GM18858 (cell line): Measurements from ENCODE around the gene EPN1.

Source experiments
- ATAC-seq: cut with Tn5 transposase; IDR thresholded peaks from one replicate; pipeline ENCODE4 v1.9.1; 2021; ENCODE audit not compliant: unreplicated experiment

Gene EPN1

GRCh38 chr19:55691561-55692481 lies 16.8 kb downstream of the EPN1 start:
- ATAC-seq: no peak

GRCh38 chr19:55692681-55693081 lies 17.7 kb downstream of the EPN1 start:
- ATAC-seq: no peak

- no peak for ATAC-seq
These were observed 18.4 kb downstream of the EPN1 start for GRCh38 chr19:55693336-55693974.

- no peak for ATAC-seq
These were observed 19.2 kb downstream of the EPN1 start for GRCh38 chr19:55694241-55694655.

GRCh38 chr19:55694656-55695491 lies 19.8 kb downstream of the EPN1 start:
- no peak for ATAC-seq

- ATAC-seq: no peak
These were observed 20.7 kb downstream of the EPN1 start for GRCh38 chr19:55695511-55696290.

- ATAC-seq: no peak
These were observed 21.5 kb downstream of the EPN1 start for GRCh38 chr19:55696301-55697068.

- ATAC-seq: no peak
These were observed 22.0 kb downstream of the EPN1 start for GRCh38 chr19:55697069-55697440.

- no peak for ATAC-seq
These were observed 22.7 kb downstream of the EPN1 start for GRCh38 chr19:55697698-55698097.

GRCh38 chr19:55698256-55698655 lies 23.2 kb downstream of the EPN1 start:
- ATAC-seq: no peak

GRCh38 chr19:55699221-55699620 lies 24.2 kb downstream of the EPN1 start:
- ATAC-seq: no peak

- no peak for ATAC-seq
These were observed 25.8 kb downstream of the EPN1 start for GRCh38 chr19:55700813-55701212.

GRCh38 chr19:55702131-55702627 lies 27.2 kb downstream of the EPN1 start:
- no peak for ATAC-seq

GRCh38 chr19:55703790-55704215 lies 28.8 kb downstream of the EPN1 start:
- no peak for ATAC-seq

- no peak for ATAC-seq
These were observed 29.6 kb downstream of the EPN1 start for GRCh38 chr19:55704494-55705245.

GRCh38 chr19:55705972-55706371 lies 30.9 kb downstream of the EPN1 start:
- ATAC-seq: no peak

GRCh38 chr19:55711719-55712118 lies 36.7 kb downstream of the EPN1 start:
- no peak for ATAC-seq

- no peak for ATAC-seq
These were observed 38.0 kb downstream of the EPN1 start for GRCh38 chr19:55712804-55713631.
